Measurements from ENCODE around the gene ZNF221. TPM values are rescaled to one million over a fixed set of nuclear protein-coding genes. Genes with fewer than 3 reads are reported as not detected.

The ZNF221 gene
- total RNA-seq, 1 experiment from 2014 or later: 2.5 TPM

DNA sequence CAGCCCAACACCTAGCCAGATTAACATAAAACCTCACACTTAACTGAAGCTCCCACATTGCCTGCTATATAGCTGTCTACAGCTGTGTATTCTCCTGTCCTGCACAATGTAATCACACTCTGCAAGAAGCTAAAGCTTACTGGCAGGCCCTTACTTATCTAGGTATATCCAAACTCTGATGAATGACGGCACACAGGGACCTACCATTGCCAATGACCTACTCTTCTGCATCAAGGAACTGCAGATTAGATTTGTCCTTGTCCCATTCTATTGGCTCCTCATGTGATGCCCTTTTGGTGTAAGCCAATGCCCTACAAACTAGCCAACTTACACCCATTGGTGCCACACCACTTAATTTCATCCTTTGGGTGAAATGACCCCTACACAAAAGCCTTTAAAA is 42.4 kb upstream of the ZNF221 start:
- Histone ChIP-seq H3K36me3 (ENCODE audit: control insufficient read depth in 1 of 2, insufficient read depth in 2 of 2, low read length in 2 of 2) (peaks cover 0 to 4% of the 10 kb centered on the region in 2 experiments; a peak in 1 of 4 replicates), H3K27ac (ENCODE audit: low read depth, low read length) (no peak overlapping the region), H4K20me1 (ENCODE audit: insufficient read depth) (no peaks in the 10 kb centered on the region), H3K79me2 (ENCODE audit: insufficient read depth, low read length) (no peaks in the 10 kb centered on the region), H3K9me3 (ENCODE audit: control insufficient read depth in 1 of 2, insufficient read depth in 1 of 2, low read depth in 1 of 2, low read length in 2 of 2) (peaks cover 14 to 20% of the 10 kb centered on the region in 2 experiments; a peak in 2 of 4 replicates), H3K4me3 (replicated peaks in 1 of 2; ENCODE audit: low read depth in 1 of 2, low read length in 2 of 2) (no peak overlapping the region), H3K4me1 (ENCODE audit: control insufficient read depth in 1 of 2, insufficient read depth in 2 of 2, low read length in 2 of 2) (no peaks in the 10 kb centered on the region), H2AFZ (ENCODE audit: low read depth, low read length, poor library complexity, severe bottlenecking) (no peak overlapping the region), H3K27me3 (ENCODE audit: insufficient read depth, low read length) (no peaks in the 10 kb centered on the region), H3K9me2 (ENCODE audit: insufficient read depth) (no peaks in the 10 kb centered on the region), H3K4me2 (ENCODE audit: low read length) (no peak overlapping the region), H3K9ac (ENCODE audit: low read length) (no peak overlapping the region)
- DNase-seq (ENCODE audit: low read depth, low spot score) (no peak), ATAC-seq (no peak)
- BruUV-seq (replicated peaks): no TSS peak
- ChIA-PET RAD21 (ENCODE audit: low non-redundant PET in 1 of 2, low total read pairs in 2 of 2, uncharacterized antibody in 2 of 2, unreplicated experiment in 2 of 2) (no interaction called here), CTCF (no interaction called here), POLR2A (no interaction called here)
- intact Hi-C loops (cut with micrococcal nuclease): no loop called here
- TF ChIP-seq JUND (IDR thresholded peaks at IDR 0.05): no peak
- TF ChIP-seq, protein P1, sequence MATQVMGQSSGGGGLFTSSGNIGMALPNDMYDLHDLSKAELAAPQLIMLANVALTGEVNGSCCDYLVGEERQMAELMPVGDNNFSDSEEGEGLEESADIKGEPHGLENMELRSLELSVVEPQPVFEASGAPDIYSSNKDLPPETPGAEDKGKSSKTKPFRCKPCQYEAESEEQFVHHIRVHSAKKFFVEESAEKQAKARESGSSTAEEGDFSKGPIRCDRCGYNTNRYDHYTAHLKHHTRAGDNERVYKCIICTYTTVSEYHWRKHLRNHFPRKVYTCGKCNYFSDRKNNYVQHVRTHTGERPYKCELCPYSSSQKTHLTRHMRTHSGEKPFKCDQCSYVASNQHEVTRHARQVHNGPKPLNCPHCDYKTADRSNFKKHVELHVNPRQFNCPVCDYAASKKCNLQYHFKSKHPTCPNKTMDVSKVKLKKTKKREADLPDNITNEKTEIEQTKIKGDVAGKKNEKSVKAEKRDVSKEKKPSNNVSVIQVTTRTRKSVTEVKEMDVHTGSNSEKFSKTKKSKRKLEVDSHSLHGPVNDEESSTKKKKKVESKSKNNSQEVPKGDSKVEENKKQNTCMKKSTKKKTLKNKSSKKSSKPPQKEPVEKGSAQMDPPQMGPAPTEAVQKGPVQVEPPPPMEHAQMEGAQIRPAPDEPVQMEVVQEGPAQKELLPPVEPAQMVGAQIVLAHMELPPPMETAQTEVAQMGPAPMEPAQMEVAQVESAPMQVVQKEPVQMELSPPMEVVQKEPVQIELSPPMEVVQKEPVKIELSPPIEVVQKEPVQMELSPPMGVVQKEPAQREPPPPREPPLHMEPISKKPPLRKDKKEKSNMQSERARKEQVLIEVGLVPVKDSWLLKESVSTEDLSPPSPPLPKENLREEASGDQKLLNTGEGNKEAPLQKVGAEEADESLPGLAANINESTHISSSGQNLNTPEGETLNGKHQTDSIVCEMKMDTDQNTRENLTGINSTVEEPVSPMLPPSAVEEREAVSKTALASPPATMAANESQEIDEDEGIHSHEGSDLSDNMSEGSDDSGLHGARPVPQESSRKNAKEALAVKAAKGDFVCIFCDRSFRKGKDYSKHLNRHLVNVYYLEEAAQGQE (IDR thresholded peaks at IDR 0.05; ENCODE audit: low read depth): no peak
- TF ChIP-seq SRF (IDR thresholded peaks at IDR 0.05; ENCODE audit: low read depth): no peak
- no peak for TF ChIP-seq ELF1 (IDR thresholded peaks at IDR 0.05; ENCODE audit: borderline replicate concordance, low read depth)
- TF ChIP-seq POLR2A (IDR thresholded peaks at IDR 0.05; ENCODE audit: borderline replicate concordance, extremely low read depth, insufficient read depth, insufficient read length): no peak

DNA sequence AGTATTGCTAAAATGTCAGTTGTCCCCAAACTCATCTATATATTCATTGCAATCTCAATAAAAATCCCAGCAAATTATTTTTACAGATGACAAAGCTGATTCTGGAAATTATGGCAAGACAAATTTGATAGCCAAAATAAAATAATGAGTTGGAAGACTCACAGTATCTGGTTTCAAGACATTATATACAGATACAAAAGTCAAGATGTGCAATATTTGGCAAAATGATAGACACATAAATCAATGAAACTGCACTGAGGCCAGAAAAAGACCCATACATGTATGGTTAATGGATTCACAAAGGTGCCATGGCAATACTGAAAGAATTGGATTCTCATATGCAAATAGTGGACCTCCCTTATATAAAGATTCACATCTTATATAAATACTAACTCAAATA is 40.1 kb upstream of the ZNF221 start:
- H3K4me3 ChIP-seq (replicated peaks in 1 of 2; ENCODE audit: low read depth in 1 of 2, low read length in 2 of 2): no peak overlapping the region
- no TSS peak for BruUV-seq (replicated peaks)
- H3K9ac ChIP-seq (ENCODE audit: low read length): no peak overlapping the region
- no peak overlapping the region for H3K27ac ChIP-seq (ENCODE audit: low read depth, low read length)
- peaks cover 30 to 33% of the 10 kb centered on the region in 2 experiments; a peak in 2 of 4 replicates for H3K9me3 ChIP-seq (ENCODE audit: control insufficient read depth in 1 of 2, insufficient read depth in 1 of 2, low read depth in 1 of 2, low read length in 2 of 2)
- no peaks in the 10 kb centered on the region for H3K4me1 ChIP-seq (ENCODE audit: control insufficient read depth in 1 of 2, insufficient read depth in 2 of 2, low read length in 2 of 2)
- no peaks in the 10 kb centered on the region for H3K79me2 ChIP-seq (ENCODE audit: insufficient read depth, low read length)
- ATAC-seq (no peak), DNase-seq (ENCODE audit: low read depth, low spot score) (no peak)
- no peaks in the 10 kb centered on the region for H3K27me3 ChIP-seq (ENCODE audit: insufficient read depth, low read length)
- intact Hi-C loops (cut with micrococcal nuclease): no loop called here
- CTCF ChIA-PET: no interaction called here
- RAD21 ChIA-PET (ENCODE audit: low non-redundant PET in 1 of 2, low total read pairs in 2 of 2, uncharacterized antibody in 2 of 2, unreplicated experiment in 2 of 2): no interaction called here
- TF ChIP-seq ELF1 (IDR thresholded peaks at IDR 0.05; ENCODE audit: borderline replicate concordance, low read depth) (no peak), MAX (IDR thresholded peaks at IDR 0.05) (no peak)
- no peak overlapping the region for H3K4me2 ChIP-seq (ENCODE audit: low read length)
- H2AFZ ChIP-seq (ENCODE audit: low read depth, low read length, poor library complexity, severe bottlenecking): no peak overlapping the region
- POLR2A ChIA-PET: no interaction called here
- no peaks in the 10 kb centered on the region for H3K9me2 ChIP-seq (ENCODE audit: insufficient read depth)
- H3K36me3 ChIP-seq (ENCODE audit: control insufficient read depth in 1 of 2, insufficient read depth in 2 of 2, low read length in 2 of 2): peaks cover 13 to 25% of the 10 kb centered on the region in 2 experiments
- no peaks in the 10 kb centered on the region for H4K20me1 ChIP-seq (ENCODE audit: insufficient read depth)
